22Rv1 (cell line): ENCODE results near the gene CDH2.

Source experiments
- ZFX ChIP-seq: fragments of 450-650 bp; IDR thresholded peaks from 2 replicates; pipeline ENCODE4 v1.6.1; 2017; ENCODE audit warnings: antibody characterized with exemption, borderline replicate concordance
- TF ChIP-seq, protein P1 (sequence below): fragments of 450-650 bp; IDR thresholded peaks from 2 replicates; pipeline ENCODE4 v1.5.1; 2017; ENCODE audit warnings: mild to moderate bottlenecking

DNA sequence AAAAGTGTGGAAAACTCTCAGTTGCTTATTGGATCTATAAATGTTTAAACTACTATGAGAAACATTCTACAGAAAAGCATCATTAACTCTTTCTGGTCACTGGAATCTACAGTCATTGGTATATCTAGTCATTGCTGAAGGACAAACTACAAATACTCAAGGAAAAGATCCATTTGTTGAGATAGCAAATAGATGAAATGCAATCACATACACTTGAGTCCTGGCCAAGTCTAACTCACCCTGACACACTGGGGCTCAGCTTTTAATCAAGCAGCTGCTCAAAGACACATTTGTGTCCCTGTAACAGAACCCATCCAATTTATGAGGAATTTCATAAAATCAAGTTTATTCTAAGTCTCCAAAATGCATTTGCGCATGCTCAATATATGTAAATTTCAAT, 68.7 kb downstream of the CDH2 start:
- TF ChIP-seq, protein P1, sequence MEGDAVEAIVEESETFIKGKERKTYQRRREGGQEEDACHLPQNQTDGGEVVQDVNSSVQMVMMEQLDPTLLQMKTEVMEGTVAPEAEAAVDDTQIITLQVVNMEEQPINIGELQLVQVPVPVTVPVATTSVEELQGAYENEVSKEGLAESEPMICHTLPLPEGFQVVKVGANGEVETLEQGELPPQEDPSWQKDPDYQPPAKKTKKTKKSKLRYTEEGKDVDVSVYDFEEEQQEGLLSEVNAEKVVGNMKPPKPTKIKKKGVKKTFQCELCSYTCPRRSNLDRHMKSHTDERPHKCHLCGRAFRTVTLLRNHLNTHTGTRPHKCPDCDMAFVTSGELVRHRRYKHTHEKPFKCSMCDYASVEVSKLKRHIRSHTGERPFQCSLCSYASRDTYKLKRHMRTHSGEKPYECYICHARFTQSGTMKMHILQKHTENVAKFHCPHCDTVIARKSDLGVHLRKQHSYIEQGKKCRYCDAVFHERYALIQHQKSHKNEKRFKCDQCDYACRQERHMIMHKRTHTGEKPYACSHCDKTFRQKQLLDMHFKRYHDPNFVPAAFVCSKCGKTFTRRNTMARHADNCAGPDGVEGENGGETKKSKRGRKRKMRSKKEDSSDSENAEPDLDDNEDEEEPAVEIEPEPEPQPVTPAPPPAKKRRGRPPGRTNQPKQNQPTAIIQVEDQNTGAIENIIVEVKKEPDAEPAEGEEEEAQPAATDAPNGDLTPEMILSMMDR: no peak
- TF ChIP-seq ZFX: no peak
